ENCODE results near the gene PER1. TPM values are rescaled to one million over a fixed set of nuclear protein-coding genes. Genes with fewer than 3 reads are reported as not detected.

Gene PER1
- total and polyA plus RNA-seq, 9 of the 15 experiments (the other 6 are each of a cell fraction or from before 2014, with no cell fraction given), result 0.13 to 26.0 (median 3.4) TPM

DNA sequence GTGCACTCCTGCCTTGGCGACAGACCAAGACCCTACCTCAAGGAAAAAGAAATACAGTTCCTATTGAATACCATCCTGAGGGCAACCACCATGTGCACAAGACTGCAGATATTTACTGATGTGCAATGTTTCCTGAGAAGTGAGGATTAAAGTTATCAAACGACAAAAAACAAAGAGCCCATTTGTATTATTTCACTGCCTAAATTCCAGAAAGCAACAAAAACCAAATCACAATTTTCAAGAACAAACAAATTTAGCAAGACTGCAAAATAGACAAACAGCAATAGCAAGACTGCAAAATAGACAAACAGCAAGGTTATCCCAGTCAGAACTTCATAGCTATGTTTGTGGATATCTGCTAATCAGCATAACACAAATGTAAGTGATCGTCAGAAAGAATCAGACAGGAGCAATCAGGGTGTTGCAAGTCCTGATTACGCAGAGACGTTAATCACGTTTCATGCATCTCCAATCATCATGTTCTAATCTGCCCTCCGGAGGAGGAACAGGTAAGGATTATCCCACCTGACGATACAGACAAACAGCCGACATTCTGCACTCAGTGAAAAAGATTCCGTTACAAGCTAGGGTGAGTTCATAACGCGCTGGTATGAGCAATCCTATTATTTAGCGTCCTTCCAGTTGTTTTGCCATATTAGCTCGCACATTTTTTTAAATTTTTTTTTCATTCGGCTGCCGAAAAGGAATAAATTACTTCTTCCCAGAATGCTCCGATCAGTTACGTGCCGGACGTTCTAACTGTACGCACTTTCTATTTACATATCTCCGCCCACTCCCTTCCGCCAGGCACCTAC is 21.1 kb upstream of the PER1 start (continued):
- TF ChIP-seq, protein P1, sequence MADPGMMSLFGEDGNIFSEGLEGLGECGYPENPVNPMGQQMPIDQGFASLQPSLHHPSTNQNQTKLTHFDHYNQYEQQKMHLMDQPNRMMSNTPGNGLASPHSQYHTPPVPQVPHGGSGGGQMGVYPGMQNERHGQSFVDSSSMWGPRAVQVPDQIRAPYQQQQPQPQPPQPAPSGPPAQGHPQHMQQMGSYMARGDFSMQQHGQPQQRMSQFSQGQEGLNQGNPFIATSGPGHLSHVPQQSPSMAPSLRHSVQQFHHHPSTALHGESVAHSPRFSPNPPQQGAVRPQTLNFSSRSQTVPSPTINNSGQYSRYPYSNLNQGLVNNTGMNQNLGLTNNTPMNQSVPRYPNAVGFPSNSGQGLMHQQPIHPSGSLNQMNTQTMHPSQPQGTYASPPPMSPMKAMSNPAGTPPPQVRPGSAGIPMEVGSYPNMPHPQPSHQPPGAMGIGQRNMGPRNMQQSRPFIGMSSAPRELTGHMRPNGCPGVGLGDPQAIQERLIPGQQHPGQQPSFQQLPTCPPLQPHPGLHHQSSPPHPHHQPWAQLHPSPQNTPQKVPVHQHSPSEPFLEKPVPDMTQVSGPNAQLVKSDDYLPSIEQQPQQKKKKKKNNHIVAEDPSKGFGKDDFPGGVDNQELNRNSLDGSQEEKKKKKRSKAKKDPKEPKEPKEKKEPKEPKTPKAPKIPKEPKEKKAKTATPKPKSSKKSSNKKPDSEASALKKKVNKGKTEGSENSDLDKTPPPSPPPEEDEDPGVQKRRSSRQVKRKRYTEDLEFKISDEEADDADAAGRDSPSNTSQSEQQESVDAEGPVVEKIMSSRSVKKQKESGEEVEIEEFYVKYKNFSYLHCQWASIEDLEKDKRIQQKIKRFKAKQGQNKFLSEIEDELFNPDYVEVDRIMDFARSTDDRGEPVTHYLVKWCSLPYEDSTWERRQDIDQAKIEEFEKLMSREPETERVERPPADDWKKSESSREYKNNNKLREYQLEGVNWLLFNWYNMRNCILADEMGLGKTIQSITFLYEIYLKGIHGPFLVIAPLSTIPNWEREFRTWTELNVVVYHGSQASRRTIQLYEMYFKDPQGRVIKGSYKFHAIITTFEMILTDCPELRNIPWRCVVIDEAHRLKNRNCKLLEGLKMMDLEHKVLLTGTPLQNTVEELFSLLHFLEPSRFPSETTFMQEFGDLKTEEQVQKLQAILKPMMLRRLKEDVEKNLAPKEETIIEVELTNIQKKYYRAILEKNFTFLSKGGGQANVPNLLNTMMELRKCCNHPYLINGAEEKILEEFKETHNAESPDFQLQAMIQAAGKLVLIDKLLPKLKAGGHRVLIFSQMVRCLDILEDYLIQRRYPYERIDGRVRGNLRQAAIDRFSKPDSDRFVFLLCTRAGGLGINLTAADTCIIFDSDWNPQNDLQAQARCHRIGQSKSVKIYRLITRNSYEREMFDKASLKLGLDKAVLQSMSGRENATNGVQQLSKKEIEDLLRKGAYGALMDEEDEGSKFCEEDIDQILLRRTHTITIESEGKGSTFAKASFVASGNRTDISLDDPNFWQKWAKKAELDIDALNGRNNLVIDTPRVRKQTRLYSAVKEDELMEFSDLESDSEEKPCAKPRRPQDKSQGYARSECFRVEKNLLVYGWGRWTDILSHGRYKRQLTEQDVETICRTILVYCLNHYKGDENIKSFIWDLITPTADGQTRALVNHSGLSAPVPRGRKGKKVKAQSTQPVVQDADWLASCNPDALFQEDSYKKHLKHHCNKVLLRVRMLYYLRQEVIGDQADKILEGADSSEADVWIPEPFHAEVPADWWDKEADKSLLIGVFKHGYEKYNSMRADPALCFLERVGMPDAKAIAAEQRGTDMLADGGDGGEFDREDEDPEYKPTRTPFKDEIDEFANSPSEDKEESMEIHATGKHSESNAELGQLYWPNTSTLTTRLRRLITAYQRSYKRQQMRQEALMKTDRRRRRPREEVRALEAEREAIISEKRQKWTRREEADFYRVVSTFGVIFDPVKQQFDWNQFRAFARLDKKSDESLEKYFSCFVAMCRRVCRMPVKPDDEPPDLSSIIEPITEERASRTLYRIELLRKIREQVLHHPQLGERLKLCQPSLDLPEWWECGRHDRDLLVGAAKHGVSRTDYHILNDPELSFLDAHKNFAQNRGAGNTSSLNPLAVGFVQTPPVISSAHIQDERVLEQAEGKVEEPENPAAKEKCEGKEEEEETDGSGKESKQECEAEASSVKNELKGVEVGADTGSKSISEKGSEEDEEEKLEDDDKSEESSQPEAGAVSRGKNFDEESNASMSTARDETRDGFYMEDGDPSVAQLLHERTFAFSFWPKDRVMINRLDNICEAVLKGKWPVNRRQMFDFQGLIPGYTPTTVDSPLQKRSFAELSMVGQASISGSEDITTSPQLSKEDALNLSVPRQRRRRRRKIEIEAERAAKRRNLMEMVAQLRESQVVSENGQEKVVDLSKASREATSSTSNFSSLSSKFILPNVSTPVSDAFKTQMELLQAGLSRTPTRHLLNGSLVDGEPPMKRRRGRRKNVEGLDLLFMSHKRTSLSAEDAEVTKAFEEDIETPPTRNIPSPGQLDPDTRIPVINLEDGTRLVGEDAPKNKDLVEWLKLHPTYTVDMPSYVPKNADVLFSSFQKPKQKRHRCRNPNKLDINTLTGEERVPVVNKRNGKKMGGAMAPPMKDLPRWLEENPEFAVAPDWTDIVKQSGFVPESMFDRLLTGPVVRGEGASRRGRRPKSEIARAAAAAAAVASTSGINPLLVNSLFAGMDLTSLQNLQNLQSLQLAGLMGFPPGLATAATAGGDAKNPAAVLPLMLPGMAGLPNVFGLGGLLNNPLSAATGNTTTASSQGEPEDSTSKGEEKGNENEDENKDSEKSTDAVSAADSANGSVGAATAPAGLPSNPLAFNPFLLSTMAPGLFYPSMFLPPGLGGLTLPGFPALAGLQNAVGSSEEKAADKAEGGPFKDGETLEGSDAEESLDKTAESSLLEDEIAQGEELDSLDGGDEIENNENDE (IDR thresholded peaks at IDR 0.05; ENCODE audit: low read depth, low read length), result no peak
- no peak for TF ChIP-seq CBFB (CRISPR knock-in tag; IDR thresholded peaks at IDR 0.05)
- TF ChIP-seq ZNF175 (CRISPR knock-in tag; IDR thresholded peaks at IDR 0.05; ENCODE audit: low read depth), result 0 out of 2 replicates have a peak, but pooled peaks have one; percentile 30
- peak; percentile 89 for TF ChIP-seq DACH1 (IDR thresholded peaks at IDR 0.05; ENCODE audit: partially characterized antibody)
- peak; percentile 82 for TF ChIP-seq KLF13 (tag; IDR thresholded peaks at IDR 0.05; ENCODE audit: borderline replicate concordance, low read depth)
- TF ChIP-seq ZKSCAN8 (CRISPR knock-in tag; IDR thresholded peaks at IDR 0.05), result peak; percentile 60; the same call in 1 of the 2 replicates
- peak; percentile 84 for TF ChIP-seq BACH1 (tag; IDR thresholded peaks at IDR 0.05)
- peak; percentile 91 for TF ChIP-seq ZNF57 (CRISPR knock-in tag; IDR thresholded peaks at IDR 0.05)
- TF ChIP-seq, protein P2, sequence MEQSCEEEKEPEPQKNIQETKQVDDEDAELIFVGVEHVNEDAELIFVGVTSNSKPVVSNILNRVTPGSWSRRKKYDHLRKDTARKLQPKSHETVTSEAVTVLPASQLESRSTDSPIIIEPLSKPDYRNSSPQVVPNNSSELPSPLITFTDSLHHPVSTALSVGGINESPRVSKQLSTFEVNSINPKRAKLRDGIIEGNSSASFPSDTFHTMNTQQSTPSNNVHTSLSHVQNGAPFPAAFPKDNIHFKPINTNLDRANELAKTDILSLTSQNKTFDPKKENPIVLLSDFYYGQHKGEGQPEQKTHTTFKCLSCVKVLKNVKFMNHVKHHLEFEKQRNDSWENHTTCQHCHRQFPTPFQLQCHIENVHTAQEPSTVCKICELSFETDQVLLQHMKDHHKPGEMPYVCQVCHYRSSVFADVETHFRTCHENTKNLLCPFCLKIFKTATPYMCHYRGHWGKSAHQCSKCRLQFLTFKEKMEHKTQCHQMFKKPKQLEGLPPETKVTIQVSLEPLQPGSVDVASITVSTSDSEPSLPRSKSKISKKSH (CRISPR knock-in tag; IDR thresholded peaks at IDR 0.05), result no peak
- TF ChIP-seq, protein P3, sequence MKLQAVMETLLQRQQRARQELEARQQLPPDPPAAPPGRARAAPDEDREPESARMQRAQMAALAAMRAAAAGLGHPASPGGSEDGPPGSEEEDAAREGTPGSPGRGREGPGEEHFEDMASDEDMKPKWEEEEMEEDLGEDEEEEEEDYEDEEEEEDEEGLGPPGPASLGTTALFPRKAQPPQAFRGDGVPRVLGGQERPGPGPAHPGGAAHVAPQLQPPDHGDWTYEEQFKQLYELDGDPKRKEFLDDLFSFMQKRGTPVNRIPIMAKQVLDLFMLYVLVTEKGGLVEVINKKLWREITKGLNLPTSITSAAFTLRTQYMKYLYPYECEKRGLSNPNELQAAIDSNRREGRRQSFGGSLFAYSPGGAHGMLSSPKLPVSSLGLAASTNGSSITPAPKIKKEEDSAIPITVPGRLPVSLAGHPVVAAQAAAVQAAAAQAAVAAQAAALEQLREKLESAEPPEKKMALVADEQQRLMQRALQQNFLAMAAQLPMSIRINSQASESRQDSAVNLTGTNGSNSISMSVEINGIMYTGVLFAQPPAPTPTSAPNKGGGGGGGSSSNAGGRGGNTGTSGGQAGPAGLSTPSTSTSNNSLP (IDR thresholded peaks at IDR 0.05; ENCODE audit: borderline replicate concordance, low read depth, low read length), result peak; percentile 74; the same call in 1 of the 2 replicates

All from K562 (cell line).